H9 (cell line): ENCODE results near the gene PTPRS. TPM values are rescaled to one million over a fixed set of nuclear protein-coding genes. Genes with fewer than 3 reads are reported as not detected.
A peak's percentile ranks its signal among the peaks of the same experiment; 100 is the strongest.

Source experiments
- DNase-seq: peaks from one replicate; pipeline ENCODE4 v3.0.0-alpha.2; 2017
- H2AFZ ChIP-seq: one replicate; pipeline ENCODE4 v1.6.1; 2013; ENCODE audit warnings: mild to moderate bottlenecking, low read length, control low read depth, moderate library complexity
- H2AK5ac ChIP-seq: 2 replicates; pipeline ENCODE4 v1.6.1; 2013; ENCODE audit warnings: low read length, control low read depth, mixed read lengths; ENCODE audit not compliant: insufficient read length
- H2BK120ac ChIP-seq: one replicate; pipeline ENCODE4 v1.6.1; 2013; ENCODE audit warnings: low read depth, mild to moderate bottlenecking, low read length, control low read depth, inconsistent platforms; ENCODE audit not compliant: poor library complexity, severe bottlenecking
- H2BK12ac ChIP-seq: 2 replicates; pipeline ENCODE4 v1.6.1; 2013; ENCODE audit warnings: low read length, control low read depth, mixed read lengths, low read depth; ENCODE audit not compliant: insufficient read length
- H2BK15ac ChIP-seq: 2 replicates; pipeline ENCODE4 v1.6.1; 2013; ENCODE audit warnings: low read depth, low read length, control low read depth
- H2BK20ac ChIP-seq: one replicate; pipeline ENCODE4 v1.6.1; 2013; ENCODE audit warnings: low read depth, mild to moderate bottlenecking, low read length, control low read depth, inconsistent platforms; ENCODE audit not compliant: poor library complexity, severe bottlenecking
- H2BK5ac ChIP-seq: 2 replicates; pipeline ENCODE4 v1.6.1; 2013; ENCODE audit warnings: low read length, control low read depth, mixed read lengths; ENCODE audit not compliant: insufficient read length
- H3K14ac ChIP-seq: 2 replicates; pipeline ENCODE4 v1.6.1; 2013; ENCODE audit warnings: low read length, control low read depth; ENCODE audit not compliant: insufficient read depth
- H3K18ac ChIP-seq: 2 replicates; pipeline ENCODE4 v1.6.1; 2013; ENCODE audit warnings: low read depth, mild to moderate bottlenecking, mixed read lengths, low read length, control low read depth; ENCODE audit not compliant: insufficient read length
- H3K23ac ChIP-seq: 2 replicates; pipeline ENCODE4 v1.6.1; 2013; ENCODE audit warnings: low read length, control low read depth, mixed read lengths, low read depth; ENCODE audit not compliant: insufficient read length
- H3K23me2 ChIP-seq: 2 replicates; pipeline ENCODE4 v1.6.1; 2013; ENCODE audit warnings: low read depth, mild to moderate bottlenecking, mixed read lengths, low read length, control low read depth; ENCODE audit not compliant: insufficient read length, poor library complexity, severe bottlenecking
- H3K27ac ChIP-seq: 2 replicates; pipeline ENCODE4 v1.5.1; 2013; ENCODE audit warnings: low read length, control low read depth, mixed read lengths, low read depth; ENCODE audit not compliant: insufficient read length
- H3K27me3 ChIP-seq: 2 replicates; pipeline ENCODE4 v1.6.1; 2013; ENCODE audit warnings: low read length, control low read depth, inconsistent platforms; ENCODE audit not compliant: insufficient read depth
- H3K4ac ChIP-seq: 2 replicates; pipeline ENCODE4 v1.6.1; 2013; ENCODE audit warnings: low read depth, mild to moderate bottlenecking, control low read depth, inconsistent platforms, low read length, moderate library complexity
- H3K4me1 ChIP-seq: 2 replicates; pipeline ENCODE4 v1.6.1; 2013; ENCODE audit warnings: low read length, control low read depth, inconsistent platforms; ENCODE audit not compliant: insufficient read depth
- H3K4me2 ChIP-seq: 2 replicates; pipeline ENCODE4 v1.6.1; 2013; ENCODE audit warnings: low read length, control low read depth, mixed read lengths; ENCODE audit not compliant: insufficient read length, insufficient read depth
- H3K56ac ChIP-seq: 2 replicates; pipeline ENCODE4 v1.6.1; 2013; ENCODE audit warnings: low read depth, mild to moderate bottlenecking, mixed read lengths, low read length, control low read depth; ENCODE audit not compliant: insufficient read length
- H3K79me1 ChIP-seq: 2 replicates; pipeline ENCODE4 v1.6.1; 2013; ENCODE audit warnings: low read depth, mild to moderate bottlenecking, moderate library complexity, low read length, control low read depth, inconsistent platforms; ENCODE audit not compliant: insufficient read depth, poor library complexity, severe bottlenecking
- H3K79me2 ChIP-seq: 2 replicates; pipeline ENCODE4 v1.6.1; 2013; ENCODE audit warnings: low read length, control low read depth, inconsistent platforms; ENCODE audit not compliant: insufficient read depth
- H3K9ac ChIP-seq: 2 replicates; pipeline ENCODE4 v1.6.1; 2013; ENCODE audit warnings: low read length, control low read depth, mixed read lengths; ENCODE audit not compliant: insufficient read length; ENCODE audit errors: extremely low read depth
- H3K9me3 ChIP-seq: one replicate; pipeline ENCODE4 v1.6.1; 2013; ENCODE audit warnings: low read depth, low read length, inconsistent platforms; ENCODE audit not compliant: control insufficient read depth
- H3T11ph ChIP-seq: one replicate; pipeline ENCODE4 v1.6.1; 2013; ENCODE audit warnings: mild to moderate bottlenecking, low read length, control low read depth, inconsistent platforms
- H4K20me1 ChIP-seq: one replicate; pipeline ENCODE4 v1.6.1; 2013; ENCODE audit not compliant: control insufficient read depth, insufficient read length, insufficient read depth
- H4K5ac ChIP-seq: 2 replicates; pipeline ENCODE4 v1.6.1; 2013; ENCODE audit warnings: low read depth, mild to moderate bottlenecking, mixed read lengths, low read length, control low read depth; ENCODE audit not compliant: insufficient read length
- H4K8ac ChIP-seq: replicated peaks from 2 replicates; pipeline ENCODE4 v1.6.1; 2013; ENCODE audit warnings: low read length, control low read depth, mixed read lengths, low read depth; ENCODE audit not compliant: insufficient read length
- H4K91ac ChIP-seq: 2 replicates; pipeline ENCODE4 v1.6.1; 2013; ENCODE audit warnings: low read depth, mild to moderate bottlenecking, moderate library complexity, mixed read lengths, low read length, control low read depth; ENCODE audit not compliant: insufficient read length
- H3K27ac Mint-ChIP-seq, 3 experiments: 2 replicates in 2 of 3; 3 replicates in 1 of 3; pipeline ENCODE4 v1.8.0; 2020 to 2021; ENCODE audit warnings: mixed read lengths in 3 of 3, mild to moderate bottlenecking in 1 of 3, moderate library complexity in 1 of 3
- H3K27me3 Mint-ChIP-seq: 2 replicates; pipeline ENCODE4 v1.8.0; 2021; ENCODE audit warnings: low read depth, mild to moderate bottlenecking, moderate library complexity, mixed read lengths
- H3K36me3 Mint-ChIP-seq, 3 experiments: 2 replicates in 2 of 3; 3 replicates in 1 of 3; pipeline ENCODE4 v1.8.0; 2020 to 2021; ENCODE audit warnings: low read depth in 3 of 3, mixed read lengths in 3 of 3; ENCODE audit not compliant: insufficient read depth in 1 of 3
- H3K4me1 Mint-ChIP-seq, 2 experiments: 2 replicates each; pipeline ENCODE4 v1.8.0; 2020; ENCODE audit warnings: mixed read lengths in 2 of 2
- H3K4me3 Mint-ChIP-seq, 2 experiments: 2 replicates in 1 of 2; 3 replicates in 1 of 2; pipeline ENCODE4 v1.8.0; 2020 to 2021; ENCODE audit warnings: mild to moderate bottlenecking in 2 of 2, mixed read lengths in 2 of 2, moderate library complexity in 1 of 2
- H3K9me3 Mint-ChIP-seq, 2 experiments: 2 replicates in 1 of 2; 3 replicates in 1 of 2; pipeline ENCODE4 v1.8.0; 2020; ENCODE audit warnings: mild to moderate bottlenecking in 2 of 2, mixed read lengths in 2 of 2, moderate library complexity in 1 of 2
- WGBS: extraction: QIAGEN DNeasy Blood & Tissue Kit; methylation state at CpG from one replicate; pipeline ENCODE4 v1.1.7; 2013; ENCODE audit warnings: missing lambda C conversion rate, low lambda C conversion rate, mixed read lengths; ENCODE audit not compliant: insufficient read length; ENCODE audit errors: extremely low coverage; 5-methylcytosine and 5-hydroxymethylcytosine counted together
- total RNA-seq: library from RNA; stranded (reverse); gene quantifications from 2 replicates; pipeline ENCODE4 v1.2.1, GENCODE V29; 2021
- TF ChIP-seq, protein P1 (sequence below): fragments of 200-600 bp; sonication (generic); conservative IDR thresholded peaks from 3 replicates; pipeline ENCODE4 v1.8.0; 2021; ENCODE audit warnings: antibody characterized with exemption, mild to moderate bottlenecking

PTPRS gene
- total RNA-seq, 1 experiment from 2014 or later = 186 TPM

- H2BK15ac ChIP-seq = no peak overlapping the region
- H3K79me2 ChIP-seq = peaks cover 16% of the 10 kb centered on the region
- peaks cover 13% of the 10 kb centered on the region for H3K79me1 ChIP-seq
These were observed 13.5 kb downstream of the PTPRS start for GRCh38 chr19:5326986-5327623.

More at GRCh38 chr19:5326986-5327623, 13.5 kb downstream of the PTPRS start:
- Mint-ChIP-seq H3K4me3 (no peak overlapping the region), H3K27ac (peak overlapping the region in 1 of 3 experiments; percentile 11; a peak in 4 of 7 replicates), H3K9me3 (no peaks in the 10 kb centered on the region), H3K27me3 (no peaks in the 10 kb centered on the region), H3K4me1 (peaks cover 7 to 18% of the 10 kb centered on the region in 2 experiments), H3K36me3 (peaks cover 16 to 31% (median 25%) of the 10 kb centered on the region in 3 experiments)
- no peak overlapping the region for H2BK5ac ChIP-seq
- no peak overlapping the region for H3K9ac ChIP-seq
- H3K23me2 ChIP-seq = no peaks in the 10 kb centered on the region
- H3K9me3 ChIP-seq = no peaks in the 10 kb centered on the region
- no peak overlapping the region for H4K8ac ChIP-seq
- WGBS = no CpG with 5 or more reads among the region's 18 CpGs
- no peak overlapping the region for H2BK20ac ChIP-seq
- H3K56ac ChIP-seq = no peak overlapping the region
- no peak overlapping the region for H3K4ac ChIP-seq
- no peak overlapping the region for H2AFZ ChIP-seq
- no peak overlapping the region for H3K27ac ChIP-seq
- TF ChIP-seq, protein P1, sequence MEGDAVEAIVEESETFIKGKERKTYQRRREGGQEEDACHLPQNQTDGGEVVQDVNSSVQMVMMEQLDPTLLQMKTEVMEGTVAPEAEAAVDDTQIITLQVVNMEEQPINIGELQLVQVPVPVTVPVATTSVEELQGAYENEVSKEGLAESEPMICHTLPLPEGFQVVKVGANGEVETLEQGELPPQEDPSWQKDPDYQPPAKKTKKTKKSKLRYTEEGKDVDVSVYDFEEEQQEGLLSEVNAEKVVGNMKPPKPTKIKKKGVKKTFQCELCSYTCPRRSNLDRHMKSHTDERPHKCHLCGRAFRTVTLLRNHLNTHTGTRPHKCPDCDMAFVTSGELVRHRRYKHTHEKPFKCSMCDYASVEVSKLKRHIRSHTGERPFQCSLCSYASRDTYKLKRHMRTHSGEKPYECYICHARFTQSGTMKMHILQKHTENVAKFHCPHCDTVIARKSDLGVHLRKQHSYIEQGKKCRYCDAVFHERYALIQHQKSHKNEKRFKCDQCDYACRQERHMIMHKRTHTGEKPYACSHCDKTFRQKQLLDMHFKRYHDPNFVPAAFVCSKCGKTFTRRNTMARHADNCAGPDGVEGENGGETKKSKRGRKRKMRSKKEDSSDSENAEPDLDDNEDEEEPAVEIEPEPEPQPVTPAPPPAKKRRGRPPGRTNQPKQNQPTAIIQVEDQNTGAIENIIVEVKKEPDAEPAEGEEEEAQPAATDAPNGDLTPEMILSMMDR = peak; percentile 55
- no peaks in the 10 kb centered on the region for H3K27me3 ChIP-seq
- H3K18ac ChIP-seq = no peak overlapping the region
- no peak overlapping the region for H4K5ac ChIP-seq
- no peak overlapping the region for H3T11ph ChIP-seq
- H2BK12ac ChIP-seq = no peak overlapping the region
- H2AK5ac ChIP-seq = no peak overlapping the region
- no peak overlapping the region for H2BK120ac ChIP-seq
- no peak overlapping the region for H3K23ac ChIP-seq
- H4K91ac ChIP-seq = no peak overlapping the region
- H3K4me2 ChIP-seq = no peak overlapping the region
- DNase-seq = no peak
- no peak overlapping the region for H3K14ac ChIP-seq
- H4K20me1 ChIP-seq = peaks cover 4% of the 10 kb centered on the region
- no peaks in the 10 kb centered on the region; the same call in 1 of the 2 replicates for H3K4me1 ChIP-seq
